Esophagus squamous epithelium (tissue), 5 donors: ENCODE measurements around the gene CREB3L2. TPM values are rescaled to one million over a fixed set of nuclear protein-coding genes. Genes with fewer than 3 reads are reported as not detected.

Experiments
- DNase-seq: peaks from one replicate; lab custom pipeline; 2025; lab: John Stamatoyannopoulos, UW
- H3K27ac ChIP-seq, 4 donors: fragments of 200-600 bp; sonication (generic); one replicate each; pipeline ENCODE4 v1.5.1; 2016 to 2019; ENCODE audit warnings: mild to moderate bottlenecking in 1 of 4
- H3K27me3 ChIP-seq, 4 donors: fragments of 200-600 bp; sonication (generic); 1 replicate in 3 of 4; 2 replicates in 1 of 4; pipeline versions ENCODE4 v1.5.1 to v1.6.0; 2017 to 2021; ENCODE audit warnings: antibody characterized with exemption in 1 of 4
- H3K36me3 ChIP-seq, 3 donors: fragments of 200-600 bp; sonication (generic); one replicate each; pipeline ENCODE4 v1.5.1; 2016 to 2019
- H3K4me1 ChIP-seq, 3 donors: fragments of 200-600 bp; sonication (generic); one replicate each; pipeline ENCODE4 v1.5.1; 2017 to 2019
- H3K4me3 ChIP-seq, 4 donors: fragments of 200-600 bp; sonication (generic); 1 replicate in 3 of 4; 2 replicates in 1 of 4; pipeline ENCODE4 v1.5.1; 2016 to 2019; ENCODE audit warnings: mild to moderate bottlenecking in 2 of 4, moderate library complexity in 1 of 4
- H3K9me3 ChIP-seq, 3 donors: fragments of 200-600 bp; sonication (generic); one replicate each; pipeline ENCODE4 v1.5.1; 2016 to 2019
- CTCF ChIP-seq, 6 experiments: fragments of 450-650 bp in 4 of 6; fragments of 200-600 bp in 2 of 6; sonication (generic) in 2 of 6; IDR thresholded peaks; one replicate each; pipeline ENCODE4 v1.5.1; 2016 to 2019; ENCODE audit warnings: antibody characterized with exemption in 6 of 6, mild to moderate bottlenecking in 4 of 6, moderate library complexity in 4 of 6
- POLR2A ChIP-seq, 4 donors: fragments of 450-650 bp; IDR thresholded peaks; one replicate each; pipeline ENCODE4 v1.6.1; 2017; ENCODE audit warnings: antibody characterized with exemption in 4 of 4, mild to moderate bottlenecking in 4 of 4, moderate library complexity in 3 of 4
- WGBS, 2 donors: methylation state at CpG; one replicate each; pipeline ENCODE4 v1.1.5; 2018; 5-methylcytosine and 5-hydroxymethylcytosine counted together
- intact Hi-C: fragments of 100-400 bp; cut with DNase I; formaldehyde crosslinking; loops from one replicate; pipeline ENCODE4 v1.15.0; 2022
- total RNA-seq, 4 donors: library from RNA; depleted of rRNA; stranded (reverse); fragments of >200 nt; gene quantifications; one replicate each; pipeline ENCODE4 v1.1.0, GENCODE V29; 2016
- donor health status: DM: yes; HTN: yes; CAD: no.

CREB3L2 gene
- total RNA-seq, 4 donors from 2014 or later: 14.9 to 21.9 (median 17.3) TPM

DNA sequence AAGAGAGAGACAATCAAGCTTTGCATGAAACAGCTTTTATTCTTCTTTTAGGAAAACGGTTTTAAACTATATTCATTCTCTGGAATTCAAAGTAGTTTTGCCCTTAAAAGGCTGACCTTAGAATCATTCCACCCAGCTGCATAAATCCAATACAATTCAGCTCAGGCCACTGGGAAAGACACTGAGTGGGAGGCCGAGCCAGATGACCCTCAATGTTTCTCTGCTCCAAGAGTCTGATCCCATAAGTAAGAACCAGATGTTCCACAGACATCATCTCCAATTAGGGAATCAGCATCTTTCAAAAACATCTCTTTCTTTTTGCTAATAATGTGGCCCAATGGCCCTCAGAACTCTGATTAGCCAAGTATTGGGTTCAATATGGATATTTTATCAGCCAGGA is 26.1 kb downstream of the CREB3L2 start:
- Histone ChIP-seq H3K4me1 (peaks cover 30 to 87% (median 37%) of the 10 kb centered on the region in 3 donors), H3K27ac (peak overlapping the region; percentile 27 to 91 (median 82)), H3K4me3 (no peak overlapping the region), H3K9me3 (no peaks in the 10 kb centered on the region), H3K36me3 (no peaks in the 10 kb centered on the region), H3K27me3 (no peaks in the 10 kb centered on the region)
- no peak for DNase-seq
- intact Hi-C loops: no loop called here
- WGBS, 2 donors: 66 to 78% methylated on average over 2 of the region's 2 CpGs
- TF ChIP-seq POLR2A (IDR thresholded peaks at IDR 0.05) (no peak), CTCF (IDR thresholded peaks at IDR 0.05) (no peak)

- Histone ChIP-seq H3K9me3 (no peaks in the 10 kb centered on the region), H3K27me3 (no peaks in the 10 kb centered on the region), H3K4me3 (no peak overlapping the region), H3K27ac (peak overlapping the region; percentile 43 to 91 (median 82)), H3K36me3 (no peaks in the 10 kb centered on the region), H3K4me1 (peaks cover 30 to 87% (median 32%) of the 10 kb centered on the region in 3 donors)
- DNase-seq: no peak
- no peak for TF ChIP-seq POLR2A (IDR thresholded peaks at IDR 0.05)
- no peak for TF ChIP-seq CTCF (IDR thresholded peaks at IDR 0.05)
- intact Hi-C loops: no loop called here
- WGBS, 2 donors: 52 to 62% methylated on average over 3 of the region's 3 CpGs
These were observed 26.7 kb downstream of the CREB3L2 start for GRCh38 chr7:137975221-137975620.

- peaks cover 27 to 87% (median 28%) of the 10 kb centered on the region in 3 donors for H3K4me1 ChIP-seq
- H3K27me3 ChIP-seq: no peaks in the 10 kb centered on the region
- no peak for DNase-seq
- H3K36me3 ChIP-seq: no peaks in the 10 kb centered on the region
- no peak for TF ChIP-seq CTCF (IDR thresholded peaks at IDR 0.05)
- no peak for TF ChIP-seq POLR2A (IDR thresholded peaks at IDR 0.05)
- H3K9me3 ChIP-seq: no peaks in the 10 kb centered on the region
- H3K27ac ChIP-seq: peak overlapping the region; percentile 43 to 91 (median 82)
- intact Hi-C loops: no loop called here
- no peak overlapping the region for H3K4me3 ChIP-seq
- 66 to 84% methylated on average over 2 of the region's 2 CpGs for WGBS, 2 donors
These were observed 27.1 kb downstream of the CREB3L2 start for GRCh38 chr7:137974766-137975165.

DNA sequence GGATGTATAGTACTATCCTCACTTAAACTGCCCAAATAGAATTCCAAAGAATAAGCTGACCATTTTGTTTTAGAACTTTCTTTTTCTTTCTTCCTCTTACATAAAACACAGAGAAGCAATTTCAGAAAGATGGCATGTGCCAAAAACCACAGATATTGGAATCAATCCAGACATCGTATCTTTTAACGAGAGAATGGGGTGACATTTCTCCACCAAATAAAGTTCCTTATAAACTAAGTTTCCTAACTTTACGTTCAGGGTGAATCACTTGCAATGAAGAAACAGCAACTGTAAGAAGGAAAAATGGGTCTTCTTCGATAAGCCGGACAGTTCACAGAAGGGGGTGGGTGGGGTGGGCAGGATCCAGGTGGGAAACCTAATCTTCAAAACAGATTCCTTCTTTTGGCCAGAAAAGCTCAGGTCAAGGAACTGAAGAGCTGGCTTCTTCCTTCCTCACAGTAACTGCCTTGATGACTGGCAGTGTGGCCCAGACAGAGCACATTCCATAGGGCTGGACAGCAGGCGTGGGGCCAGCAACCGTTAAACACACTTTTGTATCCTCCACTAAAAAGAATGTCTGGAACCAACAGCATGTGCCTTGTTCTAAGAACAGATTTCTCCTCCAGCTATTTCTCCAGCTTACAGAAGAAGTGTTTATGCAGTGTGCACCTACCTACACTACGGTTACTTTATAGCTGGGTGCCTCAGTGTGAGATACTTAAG is 31.5 kb downstream of the CREB3L2 start:
- DNase-seq: no peak
- Histone ChIP-seq H3K4me3 (no peak overlapping the region), H3K4me1 (peaks cover 11 to 77% (median 17%) of the 10 kb centered on the region in 3 donors), H3K27ac (peak overlapping the region in 3 of 4 donors; percentile 48 to 72 (median 51)), H3K9me3 (no peaks in the 10 kb centered on the region), H3K27me3 (no peaks in the 10 kb centered on the region), H3K36me3 (no peaks in the 10 kb centered on the region)
- TF ChIP-seq CTCF (IDR thresholded peaks at IDR 0.05) (no peak), POLR2A (IDR thresholded peaks at IDR 0.05) (no peak)
- 46 to 53% methylated on average over 8 of the region's 8 CpGs for WGBS, 2 donors
- intact Hi-C loops: no loop called here

DNA sequence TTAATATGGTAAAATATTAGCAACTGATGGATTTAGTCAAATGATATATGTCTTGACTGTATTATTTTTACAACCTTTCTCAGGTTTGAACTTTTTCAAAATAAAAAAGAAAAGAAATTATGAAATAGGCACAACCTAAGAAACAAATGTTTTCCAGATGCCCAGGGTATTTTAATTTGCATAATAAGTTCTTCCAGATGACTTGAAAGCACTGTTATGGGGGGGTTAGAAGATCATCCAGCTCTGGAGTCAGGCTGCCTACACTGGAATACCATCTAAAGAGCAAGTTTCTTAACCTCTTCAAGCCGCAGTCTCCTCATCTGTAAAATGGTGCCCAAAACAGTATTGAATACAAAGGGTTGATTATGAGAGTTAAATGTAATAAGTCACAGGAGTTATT is 32.1 kb downstream of the CREB3L2 start:
- TF ChIP-seq CTCF (IDR thresholded peaks at IDR 0.05) (no peak), POLR2A (IDR thresholded peaks at IDR 0.05) (no peak)
- WGBS, 2 donors: 90 to 92% methylated on average over 1 of the region's 1 CpG
- Histone ChIP-seq H3K9me3 (no peaks in the 10 kb centered on the region), H3K27me3 (no peaks in the 10 kb centered on the region), H3K27ac (peak overlapping the region in 2 of 4 donors; percentile 51 to 72), H3K4me1 (peaks cover 11 to 77% (median 17%) of the 10 kb centered on the region in 3 donors), H3K4me3 (no peak overlapping the region), H3K36me3 (no peaks in the 10 kb centered on the region)
- intact Hi-C loops: no loop called here
- DNase-seq: no peak
